Stimulated activated CD4-positive, alpha-beta T cell treated with anti-CD3 and anti-CD28 coated beads, Interleukin-1b, Interleukin-23, amount 100 ng/mL, for 48 hours (primary cell): ENCODE results near the gene BAIAP2.
A peak's percentile ranks its signal among the peaks of the same experiment; 100 is the strongest.

Experiments
- DNase-seq: peaks from one replicate; pipeline ENCODE4 v3.0.0-alpha.2; 2020

BAIAP2 gene

GRCh38 chr17:81128774-81129173 lies 93.8 kb downstream of the BAIAP2 start:
- DNase-seq: no peak

GRCh38 chr17:81129289-81129688 lies 94.3 kb downstream of the BAIAP2 start:
- DNase-seq: no peak

- DNase-seq: no peak
These were observed 94.9 kb downstream of the BAIAP2 start for GRCh38 chr17:81129711-81130367.

GRCh38 chr17:81130385-81131361 lies 95.7 kb downstream of the BAIAP2 start:
- DNase-seq: no peak

- no peak for DNase-seq
These were observed 96.7 kb downstream of the BAIAP2 start for GRCh38 chr17:81131486-81132196.

- DNase-seq: no peak
These were observed 97.2 kb downstream of the BAIAP2 start for GRCh38 chr17:81132197-81132540.

DNA sequence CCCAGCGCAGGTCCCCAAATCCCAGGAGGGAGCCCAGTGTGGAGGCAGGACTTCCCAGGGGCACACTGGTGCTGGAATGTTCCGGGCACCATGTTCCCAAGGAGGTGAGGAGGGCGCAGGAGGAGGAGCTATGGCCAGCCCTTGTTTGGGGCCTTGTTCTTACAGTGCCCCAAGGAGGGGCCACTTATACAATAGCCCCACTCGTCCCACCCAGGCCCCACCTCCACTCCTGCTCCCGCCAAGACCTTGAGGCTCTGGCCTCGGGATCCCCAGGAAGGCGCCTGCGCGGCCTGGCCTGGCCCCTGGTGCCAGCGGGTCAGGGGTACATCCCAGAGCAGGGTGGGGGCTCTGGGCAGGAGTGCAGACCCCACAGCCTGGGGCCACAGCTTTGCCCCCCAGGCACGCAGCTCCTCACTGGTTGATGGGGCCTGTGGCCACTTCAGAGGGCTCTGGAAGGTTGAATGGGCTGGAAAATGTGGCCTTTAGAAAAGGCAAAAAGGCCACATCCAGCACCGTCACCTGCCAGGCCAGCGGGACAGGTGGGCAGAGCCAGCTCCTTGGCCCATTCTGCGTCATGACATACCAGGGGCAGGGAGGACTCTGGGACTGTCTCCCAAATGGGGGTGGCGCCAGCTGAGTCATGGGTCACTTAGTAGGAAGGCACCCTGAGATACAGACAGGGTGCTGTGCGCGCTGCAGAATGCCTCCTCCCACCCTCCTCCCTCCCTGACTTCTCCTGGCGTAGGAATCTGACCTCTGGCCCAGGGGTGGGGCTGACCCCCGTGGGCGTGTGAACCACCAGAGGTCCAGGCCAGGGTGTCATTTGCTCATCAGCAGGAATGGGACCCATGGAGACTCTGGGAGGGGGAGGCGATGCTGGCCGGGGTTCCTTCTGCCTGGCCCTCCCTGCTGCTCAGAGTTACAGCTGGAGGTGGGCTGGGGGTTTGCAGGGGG lies 98.1 kb downstream of the BAIAP2 start:
- DNase-seq: no peak

- DNase-seq: no peak
These were observed 99.3 kb downstream of the BAIAP2 start for GRCh38 chr17:81134064-81134781.

DNA sequence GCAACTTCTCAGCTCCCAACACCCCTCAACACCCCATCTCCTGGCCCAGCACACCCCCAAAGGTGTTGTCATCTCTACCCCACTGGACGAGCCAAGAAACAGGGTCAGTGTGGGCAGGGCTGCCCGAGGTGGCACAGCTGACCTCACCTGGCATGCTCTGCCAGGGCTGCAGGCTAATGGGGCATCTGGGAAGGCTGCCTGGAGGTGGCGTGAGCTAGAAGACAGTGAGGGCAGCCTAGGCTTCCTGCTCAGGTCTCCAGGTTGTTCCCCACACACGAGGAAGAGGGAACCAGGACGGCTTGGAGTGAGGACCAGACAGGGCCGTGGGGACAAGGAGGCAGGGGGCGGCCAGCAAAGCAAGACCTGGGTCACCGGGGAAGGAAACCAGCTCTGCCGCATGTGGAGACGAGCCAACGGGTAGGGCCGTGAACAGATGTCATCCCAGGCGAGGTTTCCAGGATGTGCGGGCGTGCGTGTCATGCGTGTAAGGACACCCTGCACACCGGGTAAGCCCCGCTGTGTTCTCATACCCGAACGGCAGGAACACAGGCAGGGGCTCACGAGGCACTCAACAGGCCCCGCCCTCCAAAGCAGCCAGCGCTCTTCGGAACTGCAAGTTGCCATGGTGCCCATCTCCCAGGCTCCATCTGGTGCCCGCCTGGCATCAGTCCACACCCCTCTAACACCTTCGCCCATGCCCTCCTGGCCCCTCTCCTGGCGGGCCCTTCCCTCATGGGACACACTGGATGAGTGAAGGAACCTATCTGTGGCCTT lies 100.7 kb downstream of the BAIAP2 start:
- no peak for DNase-seq

GRCh38 chr17:81136366-81136765 lies 101.4 kb downstream of the BAIAP2 start:
- no peak for DNase-seq

DNA sequence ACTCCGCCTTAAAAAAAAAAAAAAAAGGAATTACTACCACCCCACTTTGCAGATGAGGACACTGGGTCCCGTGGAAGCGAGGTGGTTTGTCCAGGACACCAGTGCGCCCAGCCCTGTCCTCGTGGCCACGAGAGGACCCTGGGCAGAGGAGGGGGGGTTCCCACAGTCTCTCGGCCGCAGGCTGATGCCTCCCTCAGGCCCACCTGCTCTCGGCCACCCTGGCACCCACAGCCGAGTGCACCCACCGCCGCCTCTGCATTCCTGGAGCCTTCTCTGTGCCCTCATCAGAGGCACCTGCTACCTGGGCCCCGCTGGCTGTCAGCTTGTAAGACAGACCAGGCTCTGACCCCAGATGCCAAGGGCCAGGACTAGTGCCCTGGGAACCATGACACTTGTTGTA lies 102.3 kb downstream of the BAIAP2 start:
- DNase-seq: no peak

- DNase-seq: no peak
These were observed 103.1 kb downstream of the BAIAP2 start for GRCh38 chr17:81138083-81138482.

- DNase-seq: no peak
These were observed 103.5 kb downstream of the BAIAP2 start for GRCh38 chr17:81138500-81138899.

DNA sequence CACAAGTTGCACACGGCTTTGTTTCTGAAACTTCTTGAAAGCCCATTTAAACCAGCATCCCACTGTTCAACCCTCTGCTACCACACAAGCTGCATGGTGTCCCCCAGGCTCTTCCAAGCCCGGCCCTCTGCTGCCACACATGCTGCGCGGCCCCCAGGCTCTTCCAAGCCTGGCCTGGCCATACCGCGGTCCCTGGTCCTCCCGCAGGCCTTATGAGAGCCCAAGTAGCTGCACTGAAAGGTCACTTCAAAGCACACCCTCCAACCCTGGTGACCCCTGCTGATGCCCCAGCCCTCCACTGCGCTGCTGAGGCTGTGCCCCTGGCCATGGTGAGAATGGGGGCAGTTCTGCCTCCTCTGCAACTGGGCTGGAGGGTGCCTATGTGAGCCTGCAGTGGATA lies 104.5 kb downstream of the BAIAP2 start:
- DNase-seq: no peak

DNA sequence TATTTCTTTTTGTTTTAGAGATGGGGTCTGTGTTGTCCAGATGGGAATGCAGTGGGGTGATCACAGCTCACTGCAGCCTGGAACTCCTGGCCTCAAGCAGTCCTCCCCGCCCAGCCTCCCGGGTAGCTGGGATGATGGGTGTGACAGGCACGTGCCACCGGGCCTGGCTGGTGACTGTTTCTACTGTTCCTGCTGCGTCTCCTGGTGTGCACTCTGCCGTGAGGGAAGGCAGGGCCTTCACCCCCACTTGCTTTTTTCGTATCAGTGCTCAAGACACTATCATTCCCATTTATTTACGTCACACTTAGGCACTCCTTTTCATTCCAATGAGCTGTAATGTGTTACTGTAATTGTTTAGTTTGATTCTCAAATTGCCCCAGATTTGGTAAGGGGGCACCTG lies 105.1 kb downstream of the BAIAP2 start:
- DNase-seq: no peak

DNA sequence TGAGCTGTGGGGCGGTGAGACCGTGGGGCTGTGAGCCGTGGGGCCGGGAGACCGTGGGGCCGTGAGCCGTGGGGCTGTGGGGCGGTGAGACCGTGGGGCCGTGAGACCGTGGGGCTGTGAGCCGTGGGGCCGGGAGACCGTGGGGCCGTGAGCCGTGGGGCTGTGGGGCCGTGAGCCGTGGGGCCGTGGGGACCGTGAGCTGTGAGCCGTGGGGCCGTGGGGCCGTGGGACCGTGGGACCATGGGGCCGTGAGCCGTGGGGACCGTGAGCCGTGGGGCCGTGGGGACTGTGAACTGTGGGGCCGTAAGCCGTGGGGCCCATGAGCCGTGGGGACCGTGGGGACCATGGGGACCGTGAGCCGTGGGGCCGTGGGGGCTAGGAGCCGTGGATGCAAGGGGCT lies 105.7 kb downstream of the BAIAP2 start:
- DNase-seq: no peak

DNA sequence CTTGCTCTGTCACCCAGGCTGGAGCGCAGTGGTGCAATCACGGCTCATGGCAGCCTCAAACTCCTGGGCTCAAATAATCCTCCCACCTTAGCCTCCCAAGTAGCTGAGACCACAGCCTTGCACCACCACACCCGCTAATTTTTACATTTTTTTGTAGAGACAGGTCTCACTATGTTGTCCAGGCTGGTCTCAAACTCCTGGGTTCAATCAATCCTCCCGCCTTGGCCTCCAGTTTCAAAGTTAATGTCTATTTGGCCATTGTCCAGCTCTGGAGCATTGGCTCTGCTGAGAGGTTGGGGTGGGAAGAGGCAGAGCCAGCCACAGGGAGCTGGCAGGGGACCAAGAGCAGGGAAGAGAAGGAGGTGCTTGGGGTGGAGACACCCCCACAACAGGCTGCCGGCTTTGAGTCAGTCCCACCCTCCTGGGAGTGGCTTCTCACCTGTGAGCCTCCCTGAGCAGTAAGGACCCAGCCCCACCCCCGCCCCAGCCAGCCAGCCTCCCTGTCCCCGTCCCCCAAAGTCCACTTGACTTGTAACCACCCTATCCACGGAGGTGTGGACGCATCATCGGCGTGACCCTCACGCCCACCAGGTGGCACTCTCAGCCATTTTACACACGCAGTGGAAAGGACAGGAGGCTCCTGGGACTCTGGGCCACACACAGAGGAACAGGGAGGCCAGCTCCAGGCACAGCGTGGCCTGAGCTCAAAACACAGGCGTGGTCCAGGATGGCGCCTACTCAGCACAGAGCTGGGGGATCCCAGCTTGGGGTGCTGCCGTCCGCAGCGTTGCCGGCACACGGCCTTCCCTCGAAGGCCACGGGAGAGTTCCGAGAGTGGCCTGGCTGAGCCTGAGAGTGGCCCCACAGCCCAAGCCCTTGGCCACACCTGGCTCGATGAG lies 107.6 kb downstream of the BAIAP2 start:
- DNase-seq: peak; percentile 47

- no peak for DNase-seq
These were observed 108.2 kb downstream of the BAIAP2 start for GRCh38 chr17:81143200-81143527.

DNA sequence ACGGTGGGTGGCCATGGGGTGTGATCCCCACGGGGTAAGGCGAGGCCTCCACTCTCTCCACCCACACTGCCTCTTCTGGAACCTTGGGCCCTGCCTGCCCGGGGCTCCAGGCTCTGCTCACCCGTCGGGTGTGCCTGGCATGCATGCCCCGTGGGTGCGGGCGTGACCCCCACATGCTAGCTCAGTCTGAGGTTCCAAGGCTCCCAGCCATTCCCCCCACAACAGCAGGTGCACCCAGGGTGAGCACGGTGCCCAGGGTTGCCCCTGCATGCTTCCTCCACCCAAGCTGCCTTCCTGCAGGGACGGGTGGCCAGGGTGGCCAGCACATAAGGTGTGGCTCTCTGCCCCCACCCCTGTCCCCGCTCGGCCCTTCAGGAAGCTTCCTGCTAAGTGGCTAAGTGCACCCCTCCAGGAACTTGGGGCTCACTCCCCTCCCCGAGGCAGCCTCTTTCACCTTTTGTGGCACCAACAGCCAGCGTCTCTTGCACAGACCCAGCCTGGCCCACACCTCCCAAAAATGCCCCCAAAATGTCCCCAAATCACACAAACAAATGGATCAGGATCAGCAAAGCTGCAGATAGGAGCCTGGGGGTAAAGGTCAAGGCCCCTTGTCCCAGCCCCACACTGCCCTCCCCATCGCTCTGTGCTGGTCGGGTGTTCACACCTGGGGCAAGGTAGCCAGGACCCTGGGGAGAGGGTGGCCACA lies 108.9 kb downstream of the BAIAP2 start:
- DNase-seq: no peak
